ENCODE data around the gene ABTB2. TPM values are rescaled to one million over a fixed set of nuclear protein-coding genes. Genes with fewer than 3 reads are reported as not detected.

The ABTB2 gene
- polyA plus RNA-seq, 1 of the 3 experiments (the other 2 are of a cell fraction): 7.8 TPM

DNA sequence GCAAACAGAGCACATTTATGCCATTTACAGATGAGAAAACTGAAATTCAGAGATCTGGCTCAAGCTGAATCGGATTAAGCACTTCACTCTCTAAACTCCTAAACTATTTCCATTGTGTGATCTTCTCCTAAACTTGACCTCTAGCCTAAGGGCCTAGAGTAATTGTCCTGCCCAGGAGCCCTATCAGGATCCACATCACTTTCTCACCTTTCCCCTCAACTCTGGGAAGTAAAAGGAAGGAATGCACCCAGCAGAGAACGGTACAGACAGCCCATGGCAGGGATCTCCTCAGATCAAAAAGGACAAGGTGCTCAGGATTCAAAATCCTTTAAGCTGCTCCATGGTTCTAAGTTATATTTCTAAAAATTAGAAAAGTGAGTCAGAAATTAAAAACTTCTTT is 102.7 kb downstream of the ABTB2 start:
- no peak overlapping the region for H3K9ac ChIP-seq
- H3K79me2 ChIP-seq (ENCODE audit: insufficient read depth): no peaks in the 10 kb centered on the region
- ChIA-PET CTCF (interaction anchor here (0.7 to 3.9 kb wide), 2 partner anchors 46 to 81 kb away, joined by 3 to 22 read pairs; no protein-coding TSS in a partner anchor), POLR2A (no interaction called here)
- no peaks in the 10 kb centered on the region for H3K27me3 ChIP-seq (ENCODE audit: insufficient read depth)
- no peaks in the 10 kb centered on the region for H4K20me1 ChIP-seq (ENCODE audit: insufficient read depth)
- no peaks in the 10 kb centered on the region for H3K9me3 ChIP-seq
- H3K4me2 ChIP-seq: no peak overlapping the region
- H3K36me3 ChIP-seq (replicated peaks in 1 of 2; ENCODE audit: control insufficient read depth in 1 of 2, insufficient read depth in 2 of 2, low read length in 1 of 2): no peaks in the 10 kb centered on the region
- no peak overlapping the region for H2AFZ ChIP-seq (ENCODE audit: low read depth)
- no peak overlapping the region for H3K27ac ChIP-seq (ENCODE audit: low read depth in 2 of 2, low read length in 1 of 2)
- H3K4me3 ChIP-seq (ENCODE audit: low read depth in 2 of 2, low read length in 1 of 2): no peak overlapping the region
- H3F3A ChIP-seq (replicated peaks; ENCODE audit: insufficient read depth): peaks cover 20% of the 10 kb centered on the region
- WGBS (ENCODE audit: low lambda C conversion rate): 97% methylated on average over 2 of the region's 2 CpGs
- H3K9me2 ChIP-seq: no peaks in the 10 kb centered on the region
- no peak for DNase-seq
- TF ChIP-seq, protein P1, sequence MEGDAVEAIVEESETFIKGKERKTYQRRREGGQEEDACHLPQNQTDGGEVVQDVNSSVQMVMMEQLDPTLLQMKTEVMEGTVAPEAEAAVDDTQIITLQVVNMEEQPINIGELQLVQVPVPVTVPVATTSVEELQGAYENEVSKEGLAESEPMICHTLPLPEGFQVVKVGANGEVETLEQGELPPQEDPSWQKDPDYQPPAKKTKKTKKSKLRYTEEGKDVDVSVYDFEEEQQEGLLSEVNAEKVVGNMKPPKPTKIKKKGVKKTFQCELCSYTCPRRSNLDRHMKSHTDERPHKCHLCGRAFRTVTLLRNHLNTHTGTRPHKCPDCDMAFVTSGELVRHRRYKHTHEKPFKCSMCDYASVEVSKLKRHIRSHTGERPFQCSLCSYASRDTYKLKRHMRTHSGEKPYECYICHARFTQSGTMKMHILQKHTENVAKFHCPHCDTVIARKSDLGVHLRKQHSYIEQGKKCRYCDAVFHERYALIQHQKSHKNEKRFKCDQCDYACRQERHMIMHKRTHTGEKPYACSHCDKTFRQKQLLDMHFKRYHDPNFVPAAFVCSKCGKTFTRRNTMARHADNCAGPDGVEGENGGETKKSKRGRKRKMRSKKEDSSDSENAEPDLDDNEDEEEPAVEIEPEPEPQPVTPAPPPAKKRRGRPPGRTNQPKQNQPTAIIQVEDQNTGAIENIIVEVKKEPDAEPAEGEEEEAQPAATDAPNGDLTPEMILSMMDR (IDR thresholded peaks at IDR 0.05): no peak
- TF ChIP-seq SMC3 (IDR thresholded peaks at IDR 0.05; ENCODE audit: low read depth, low read length) (no peak), EP300 (IDR thresholded peaks at IDR 0.05; ENCODE audit: borderline replicate concordance in 1 of 2, low read depth in 1 of 2, low read length in 1 of 2) (no peak), FOXJ3 (CRISPR knock-in tag; IDR thresholded peaks at IDR 0.05) (no peak), RXRA (IDR thresholded peaks at IDR 0.05; ENCODE audit: borderline replicate concordance, low read depth) (no peak), MEF2A (IDR thresholded peaks at IDR 0.05; ENCODE audit: borderline replicate concordance, low read depth) (no peak), GATA2 (CRISPR knock-in tag; IDR thresholded peaks at IDR 0.05) (no peak), RCOR1 (IDR thresholded peaks at IDR 0.05; ENCODE audit: low read length) (no peak)
- TF ChIP-seq, protein P2, sequence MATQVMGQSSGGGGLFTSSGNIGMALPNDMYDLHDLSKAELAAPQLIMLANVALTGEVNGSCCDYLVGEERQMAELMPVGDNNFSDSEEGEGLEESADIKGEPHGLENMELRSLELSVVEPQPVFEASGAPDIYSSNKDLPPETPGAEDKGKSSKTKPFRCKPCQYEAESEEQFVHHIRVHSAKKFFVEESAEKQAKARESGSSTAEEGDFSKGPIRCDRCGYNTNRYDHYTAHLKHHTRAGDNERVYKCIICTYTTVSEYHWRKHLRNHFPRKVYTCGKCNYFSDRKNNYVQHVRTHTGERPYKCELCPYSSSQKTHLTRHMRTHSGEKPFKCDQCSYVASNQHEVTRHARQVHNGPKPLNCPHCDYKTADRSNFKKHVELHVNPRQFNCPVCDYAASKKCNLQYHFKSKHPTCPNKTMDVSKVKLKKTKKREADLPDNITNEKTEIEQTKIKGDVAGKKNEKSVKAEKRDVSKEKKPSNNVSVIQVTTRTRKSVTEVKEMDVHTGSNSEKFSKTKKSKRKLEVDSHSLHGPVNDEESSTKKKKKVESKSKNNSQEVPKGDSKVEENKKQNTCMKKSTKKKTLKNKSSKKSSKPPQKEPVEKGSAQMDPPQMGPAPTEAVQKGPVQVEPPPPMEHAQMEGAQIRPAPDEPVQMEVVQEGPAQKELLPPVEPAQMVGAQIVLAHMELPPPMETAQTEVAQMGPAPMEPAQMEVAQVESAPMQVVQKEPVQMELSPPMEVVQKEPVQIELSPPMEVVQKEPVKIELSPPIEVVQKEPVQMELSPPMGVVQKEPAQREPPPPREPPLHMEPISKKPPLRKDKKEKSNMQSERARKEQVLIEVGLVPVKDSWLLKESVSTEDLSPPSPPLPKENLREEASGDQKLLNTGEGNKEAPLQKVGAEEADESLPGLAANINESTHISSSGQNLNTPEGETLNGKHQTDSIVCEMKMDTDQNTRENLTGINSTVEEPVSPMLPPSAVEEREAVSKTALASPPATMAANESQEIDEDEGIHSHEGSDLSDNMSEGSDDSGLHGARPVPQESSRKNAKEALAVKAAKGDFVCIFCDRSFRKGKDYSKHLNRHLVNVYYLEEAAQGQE (IDR thresholded peaks at IDR 0.05; ENCODE audit: low read depth, low read length): no peak
- TF ChIP-seq, protein P3, sequence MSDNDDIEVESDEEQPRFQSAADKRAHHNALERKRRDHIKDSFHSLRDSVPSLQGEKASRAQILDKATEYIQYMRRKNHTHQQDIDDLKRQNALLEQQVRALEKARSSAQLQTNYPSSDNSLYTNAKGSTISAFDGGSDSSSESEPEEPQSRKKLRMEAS (IDR thresholded peaks at IDR 0.05; ENCODE audit: low read depth): no peak
- TF ChIP-seq, protein P4, sequence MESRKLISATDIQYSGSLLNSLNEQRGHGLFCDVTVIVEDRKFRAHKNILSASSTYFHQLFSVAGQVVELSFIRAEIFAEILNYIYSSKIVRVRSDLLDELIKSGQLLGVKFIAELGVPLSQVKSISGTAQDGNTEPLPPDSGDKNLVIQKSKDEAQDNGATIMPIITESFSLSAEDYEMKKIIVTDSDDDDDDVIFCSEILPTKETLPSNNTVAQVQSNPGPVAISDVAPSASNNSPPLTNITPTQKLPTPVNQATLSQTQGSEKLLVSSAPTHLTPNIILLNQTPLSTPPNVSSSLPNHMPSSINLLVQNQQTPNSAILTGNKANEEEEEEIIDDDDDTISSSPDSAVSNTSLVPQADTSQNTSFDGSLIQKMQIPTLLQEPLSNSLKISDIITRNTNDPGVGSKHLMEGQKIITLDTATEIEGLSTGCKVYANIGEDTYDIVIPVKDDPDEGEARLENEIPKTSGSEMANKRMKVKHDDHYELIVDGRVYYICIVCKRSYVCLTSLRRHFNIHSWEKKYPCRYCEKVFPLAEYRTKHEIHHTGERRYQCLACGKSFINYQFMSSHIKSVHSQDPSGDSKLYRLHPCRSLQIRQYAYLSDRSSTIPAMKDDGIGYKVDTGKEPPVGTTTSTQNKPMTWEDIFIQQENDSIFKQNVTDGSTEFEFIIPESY (IDR thresholded peaks at IDR 0.05; ENCODE audit: borderline replicate concordance, low read depth): no peak
- H3K4me1 ChIP-seq (ENCODE audit: control insufficient read depth in 1 of 2, insufficient read depth in 2 of 2, low read depth in 1 of 2, low read length in 1 of 2): peaks cover 17 to 36% of the 10 kb centered on the region in 2 experiments; a peak in 3 of 4 replicates

Measured in SK-N-SH (cell line).